Myocyte (in vitro differentiated cells): ENCODE measurements around the gene LCE1A. TPM values are rescaled to one million over a fixed set of nuclear protein-coding genes. Genes with fewer than 3 reads are reported as not detected.

Experiments
- DNase-seq: peaks from one replicate; pipeline ENCODE4 v3.0.0-alpha.2; 2012; ENCODE audit warnings: low read depth
- polyA plus RNA-seq: library from polyadenylated mRNA; unstranded; fragments of >200 nt; gene quantifications from one replicate; pipeline ENCODE4 v1.2.1, GENCODE V29; 2012; ENCODE audit warnings: missing spikeins
- total RNA-seq: library from RNA; depleted of rRNA; stranded (reverse); fragments of >200 nt; gene quantifications from 2 replicates; pipeline ENCODE4 v1.2.3, GENCODE V29; 2014

Gene LCE1A
- not detected in 2 replicates for total RNA-seq
- not detected for polyA plus RNA-seq

DNA sequence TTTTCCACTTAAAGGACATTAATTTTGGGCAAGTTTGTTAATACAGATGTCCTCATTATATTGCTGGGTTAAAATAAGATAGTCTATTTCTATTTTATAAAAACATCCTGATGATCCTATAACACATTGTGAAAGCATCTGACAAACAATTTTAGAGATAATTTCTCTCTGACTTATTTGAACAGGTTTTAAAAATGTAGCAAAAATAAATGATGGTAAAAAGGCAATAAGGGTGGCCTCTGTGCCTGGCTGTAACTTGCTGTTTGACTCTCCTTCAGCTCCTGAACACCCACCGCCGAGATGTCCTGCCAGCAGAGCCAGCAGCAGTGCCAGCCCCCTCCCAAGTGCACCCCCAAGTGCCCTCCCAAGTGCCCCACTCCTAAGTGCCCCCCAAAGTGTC lies at the start of gene LCE1A:
Gene LCE1A, plus strand, starts transcription at position 301 of the 400 bp plus-strand sequence. Its CDS starts 0 bp downstream, at position 301.
- DNase-seq = no peak

- DNase-seq = peak; percentile 16
Measured at GRCh38 chr1:152777510-152778137, 49.6 kb upstream of the LCE1A start.

GRCh38 chr1:152783095-152783494 lies 44.2 kb upstream of the LCE1A start:
- no peak for DNase-seq

DNA sequence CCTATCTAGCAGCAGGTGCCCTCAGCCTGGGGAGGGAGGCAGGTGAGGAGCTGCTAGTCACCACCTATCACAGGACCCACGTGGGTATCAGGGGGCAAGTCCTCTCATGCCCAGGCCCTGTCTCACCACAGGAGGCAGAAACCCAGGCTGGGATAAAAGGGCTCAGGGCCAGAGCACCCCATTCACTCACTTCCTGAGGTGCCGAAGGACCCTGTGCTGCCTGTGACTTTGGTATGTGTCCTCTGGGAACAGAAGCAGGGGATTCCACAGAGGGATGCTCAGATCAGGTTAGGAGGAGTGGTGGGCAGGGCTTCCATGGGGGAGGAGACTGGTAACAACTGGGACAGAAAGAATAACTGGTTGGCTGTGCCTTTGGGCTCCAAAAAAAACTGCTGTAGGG lies 41.2 kb upstream of the LCE1A start, which contains the start of gene LCE1E:
Gene LCE1E, plus strand, starts transcription at position 181 of the 400 bp plus-strand sequence. CDS start 1,043 bp downstream, outside the sequence.
- DNase-seq = no peak

DNA sequence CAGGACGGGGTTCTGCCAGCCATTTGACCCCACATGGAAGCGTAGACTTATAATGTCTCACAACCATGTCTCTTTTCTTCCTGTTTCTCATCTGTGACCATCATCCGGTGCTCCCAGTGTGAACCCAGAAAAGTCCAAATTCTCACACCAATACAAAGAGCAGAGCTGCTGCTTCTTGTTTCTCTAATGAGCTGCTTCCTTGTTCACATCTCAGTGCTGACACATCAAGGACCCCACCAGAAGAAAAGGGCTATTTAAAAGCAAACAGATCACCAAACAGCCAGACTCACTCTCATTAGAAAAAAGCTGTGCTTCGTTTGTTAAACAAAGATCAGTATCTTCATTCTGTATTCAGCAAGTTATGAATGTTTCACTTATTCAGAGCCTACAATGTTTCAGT lies 31.6 kb upstream of the LCE1A start:
- DNase-seq = no peak

DNA sequence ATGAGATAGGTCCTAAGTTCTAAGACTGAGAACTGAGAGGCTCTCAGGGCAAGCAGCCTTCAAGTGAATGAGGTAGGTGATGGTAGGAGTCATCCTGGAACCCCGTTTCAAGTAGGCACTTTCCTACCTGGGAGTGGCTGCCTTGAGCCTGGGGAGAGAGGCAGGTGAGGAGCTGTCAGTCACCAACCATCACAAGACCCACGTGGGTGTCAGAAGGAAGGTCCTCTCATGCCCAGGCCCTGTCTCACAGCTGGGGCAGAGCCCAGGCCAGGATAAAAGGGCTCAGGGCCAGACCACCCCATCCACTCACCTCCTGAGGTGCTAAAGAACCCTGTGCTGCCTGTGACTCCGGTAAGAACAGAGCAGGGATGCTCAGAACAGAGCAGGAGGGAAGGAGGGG lies 30.9 kb upstream of the LCE1A start, which contains the start of gene LCE1D:
Gene LCE1D, plus strand, starts transcription at position 301 of the 400 bp plus-strand sequence. CDS start 1,074 bp downstream, outside the sequence.
- no peak for DNase-seq

- no peak for DNase-seq
Measured at GRCh38 chr1:152801333-152801732, 25.9 kb upstream of the LCE1A start.

DNA sequence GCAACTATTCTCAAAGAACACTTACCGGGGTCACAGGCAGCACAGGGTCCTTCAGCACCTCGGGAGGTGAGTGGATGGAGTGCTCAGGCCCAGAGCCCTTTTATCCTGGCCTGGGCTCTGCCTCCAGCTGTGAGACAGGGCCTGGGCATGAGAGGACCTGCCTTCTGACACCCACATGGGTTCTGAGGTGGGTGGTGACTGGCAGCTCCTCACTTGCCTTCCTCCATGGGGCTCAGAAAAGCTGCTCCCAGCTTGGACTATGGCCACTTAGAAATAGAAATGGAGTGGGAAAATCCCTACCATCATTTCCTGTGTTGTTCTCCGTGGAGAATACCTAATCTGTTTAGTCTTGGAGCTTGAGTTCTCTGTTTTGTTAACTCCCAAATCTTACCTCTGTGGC lies 20.7 kb upstream of the LCE1A start, which contains the start of gene LCE1C:
Gene LCE1C, minus strand, starts transcription at position 76 of the 400 bp plus-strand sequence. CDS start 1,173 bp downstream, outside the sequence.
- no peak for DNase-seq

DNA sequence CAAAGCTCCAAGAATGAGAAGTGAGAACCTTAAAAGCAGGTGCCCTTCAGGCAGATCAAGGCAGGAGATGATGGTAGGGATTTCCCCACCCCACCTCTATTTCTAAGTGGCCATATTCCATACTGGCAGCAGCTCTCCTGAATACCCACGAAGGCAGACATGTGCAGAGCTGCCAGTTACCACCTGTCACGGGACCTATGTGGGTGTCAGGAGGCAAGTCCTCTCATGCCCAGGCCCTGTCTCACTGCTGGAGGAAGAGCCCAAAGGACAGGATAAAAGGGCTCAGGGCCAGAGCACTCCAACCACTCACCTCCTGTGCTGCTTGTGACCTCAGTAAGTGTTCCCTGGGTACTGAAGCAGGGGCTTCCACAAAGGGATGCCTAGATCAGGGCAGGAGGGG lies 16.2 kb upstream of the LCE1A start:
- no peak for DNase-seq

DNA sequence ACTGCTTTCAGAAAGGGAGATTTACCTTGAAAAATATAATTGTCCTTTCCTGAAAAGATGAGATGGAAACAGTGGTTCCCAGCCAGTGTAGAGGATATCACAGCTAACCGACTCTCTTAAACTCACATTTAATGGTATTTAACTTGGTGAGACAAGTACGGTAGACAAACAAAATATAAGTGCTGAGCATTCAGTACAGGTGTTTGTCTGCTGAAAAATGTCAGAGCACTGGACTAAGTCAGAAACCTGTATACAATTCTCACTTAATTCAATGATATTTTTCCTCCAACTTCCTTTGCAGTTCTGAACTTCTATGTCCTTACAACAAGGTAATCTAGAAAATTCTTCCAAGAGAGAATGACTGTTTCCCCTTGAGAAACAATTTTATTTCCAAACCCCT lies 15.6 kb upstream of the LCE1A start, which contains the start of gene LCE1B:
Gene LCE1B, plus strand, starts transcription at position 301 of the 400 bp plus-strand sequence. CDS start 476 bp downstream, outside the sequence.
- no peak for DNase-seq

GRCh38 chr1:152817309-152817708 lies 10.0 kb upstream of the LCE1A start:
- DNase-seq = no peak

DNA sequence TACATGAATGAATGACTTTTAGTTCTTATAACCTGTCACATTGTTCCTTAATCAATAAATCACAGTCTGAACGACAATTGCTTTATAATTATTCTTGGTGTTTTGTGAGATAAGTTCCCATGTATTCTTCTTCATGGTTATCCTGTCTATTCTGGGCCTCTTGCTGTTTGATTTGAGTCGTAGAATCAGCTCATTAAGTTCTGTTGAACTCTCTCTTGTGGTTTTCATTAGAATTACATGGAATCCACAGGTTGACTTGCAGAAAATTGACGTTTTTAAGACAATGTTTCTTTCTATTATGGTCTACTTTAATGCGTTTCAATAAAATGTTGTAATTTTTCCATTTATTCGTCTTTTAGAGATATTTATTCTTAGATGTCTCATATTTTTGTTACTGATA lies 4.0 kb upstream of the LCE1A start:
- DNase-seq = no peak

- no peak for DNase-seq
Measured at GRCh38 chr1:152824964-152825363, 2.3 kb upstream of the LCE1A start.

DNA sequence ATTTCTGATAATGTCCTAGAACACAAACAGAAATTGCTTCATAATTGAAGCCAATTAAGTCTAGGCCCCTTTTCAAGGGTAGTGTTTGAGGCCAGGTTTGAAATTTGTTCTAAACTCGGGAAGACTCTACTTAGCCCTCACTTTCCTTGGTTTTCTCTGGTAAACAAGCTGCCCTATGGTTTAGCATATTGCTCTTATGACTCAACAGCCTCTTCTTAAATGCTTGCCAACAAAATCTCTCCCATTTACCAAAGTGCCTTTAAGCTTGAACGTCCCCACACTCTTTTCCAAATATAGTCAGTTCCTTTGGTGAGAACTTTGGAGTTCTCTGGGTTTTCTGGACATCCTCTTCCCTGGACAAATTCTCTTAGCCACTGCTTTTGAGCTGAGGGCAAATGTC lies 9.6 kb downstream of the LCE1A start:
- DNase-seq = no peak

- no peak for DNase-seq
Measured at GRCh38 chr1:152842556-152842955, 15.3 kb downstream of the LCE1A start, which contains the start of gene LCE6A. Gene LCE6A, plus strand, starts transcription at chr1:152842856. Its CDS starts 665 bp downstream, at chr1:152843521.

GRCh38 chr1:152855661-152856060 lies 28.4 kb downstream of the LCE1A start:
- DNase-seq = no peak

- DNase-seq = no peak
Measured at GRCh38 chr1:152858062-152858461, 30.8 kb downstream of the LCE1A start.

- no peak for DNase-seq
Measured at GRCh38 chr1:152859696-152860095, 32.4 kb downstream of the LCE1A start, which contains the start of gene LCE7A. Gene LCE7A, plus strand, starts transcription at chr1:152859996. Its CDS starts 702 bp downstream, at chr1:152860698.

DNA sequence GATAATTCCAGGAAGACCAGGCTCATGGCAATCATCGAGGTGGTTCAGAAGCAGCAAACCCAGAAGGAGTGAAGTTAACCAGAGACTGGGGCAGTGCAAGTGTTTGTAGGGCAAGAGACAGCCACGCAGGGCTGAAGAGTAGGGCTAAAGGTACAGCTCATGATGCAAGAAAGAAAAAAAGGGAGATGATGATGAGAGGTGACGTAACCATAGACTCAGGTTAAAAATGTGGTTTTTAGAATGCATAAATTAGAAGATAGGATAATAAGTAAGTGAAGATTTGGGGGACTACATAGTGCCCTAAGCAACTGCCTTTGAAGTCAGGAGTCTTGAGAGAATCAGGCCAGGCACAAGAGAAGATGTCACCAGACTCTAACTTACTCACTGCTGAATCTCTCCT lies 32.9 kb downstream of the LCE1A start:
- no peak for DNase-seq

DNA sequence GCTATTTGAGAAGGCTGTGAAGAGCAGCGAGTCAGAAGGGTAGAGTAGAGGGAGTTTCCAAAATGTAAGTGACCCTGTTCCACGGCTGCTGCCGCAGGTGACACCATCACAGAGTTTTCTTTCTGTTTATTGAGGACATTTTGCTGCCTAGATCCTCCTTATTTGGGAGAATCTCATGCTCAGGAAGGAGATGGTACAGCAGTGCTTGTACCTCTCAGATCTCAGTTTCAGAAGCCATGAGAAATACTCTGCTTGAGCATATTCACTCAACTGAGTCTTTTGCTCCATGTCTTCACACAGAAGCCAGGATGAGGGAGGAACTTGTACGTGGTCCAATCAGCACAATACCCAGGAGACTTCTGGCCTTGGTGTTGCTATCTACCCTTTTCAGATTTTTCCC lies 34.1 kb downstream of the LCE1A start:
- no peak for DNase-seq

DNA sequence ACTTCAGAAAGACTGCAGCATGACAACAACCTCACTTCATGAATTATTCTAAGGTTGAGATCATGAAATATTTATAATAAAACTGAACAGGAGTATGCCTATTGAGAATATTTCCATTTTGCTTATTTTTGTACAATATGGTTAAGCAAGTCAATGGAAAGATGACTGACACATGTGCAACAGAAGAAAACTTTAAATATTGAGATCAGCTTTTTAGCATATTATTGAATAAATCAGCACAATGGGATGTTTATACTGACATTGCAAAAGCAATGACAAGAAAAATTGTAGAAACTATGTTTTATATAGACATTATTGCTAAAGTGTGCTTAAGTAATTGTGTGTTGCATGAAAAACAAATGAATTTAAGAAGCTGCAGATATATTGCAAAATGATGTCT lies 37.2 kb downstream of the LCE1A start:
- no peak for DNase-seq

- no peak for DNase-seq
Measured at GRCh38 chr1:152866321-152866720, 39.0 kb downstream of the LCE1A start.
